ENCODE data around the gene MKNK1. TPM values are rescaled to one million over a fixed set of nuclear protein-coding genes. Genes with fewer than 3 reads are reported as not detected.

Gene MKNK1
- polyA plus RNA-seq, 2 donors: 19.4 to 29.9 TPM

- Histone ChIP-seq H3K27ac (ENCODE audit: low read depth in 2 of 2, low read length in 1 of 2) (no peak overlapping the region), H3K4me3 (ENCODE audit: low read depth in 1 of 2, low read length in 2 of 2) (no peak overlapping the region), H3K36me3 (ENCODE audit: control insufficient read depth in 2 of 2, insufficient read depth in 2 of 2, low read length in 1 of 2) (no peaks in the 10 kb centered on the region), H3K27me3 (ENCODE audit: control insufficient read depth in 1 of 2, insufficient read depth in 2 of 2, low read length in 2 of 2) (no peaks in the 10 kb centered on the region), H3K9me3 (ENCODE audit: control insufficient read depth in 2 of 2, insufficient read depth in 1 of 2, low read depth in 1 of 2, low read length in 1 of 2) (no peaks in the 10 kb centered on the region), H3K4me1 (ENCODE audit: control insufficient read depth in 2 of 2, insufficient read depth in 2 of 2, low read length in 1 of 2) (peaks cover 0 to 3% of the 10 kb centered on the region in 2 donors)
- WGBS, 2 donors: 69 to 73% methylated on average over 5 of the region's 5 CpGs
These were observed 90.5 kb downstream of the MKNK1 start for GRCh38 chr1:46513536-46513935.

GRCh38 chr1:46512792-46513190, 91.3 kb downstream of the MKNK1 start:
- Histone ChIP-seq H3K36me3 (ENCODE audit: control insufficient read depth in 2 of 2, insufficient read depth in 2 of 2, low read length in 1 of 2) (no peaks in the 10 kb centered on the region), H3K4me1 (ENCODE audit: control insufficient read depth in 2 of 2, insufficient read depth in 2 of 2, low read length in 1 of 2) (peaks cover 0 to 3% of the 10 kb centered on the region in 2 donors), H3K9me3 (ENCODE audit: control insufficient read depth in 2 of 2, insufficient read depth in 1 of 2, low read depth in 1 of 2, low read length in 1 of 2) (no peaks in the 10 kb centered on the region), H3K27ac (ENCODE audit: low read depth in 2 of 2, low read length in 1 of 2) (no peak overlapping the region), H3K4me3 (ENCODE audit: low read depth in 1 of 2, low read length in 2 of 2) (no peak overlapping the region), H3K27me3 (ENCODE audit: control insufficient read depth in 1 of 2, insufficient read depth in 2 of 2, low read length in 2 of 2) (no peaks in the 10 kb centered on the region)
- WGBS, 2 donors: 64 to 73% methylated on average over 6 of the region's 6 CpGs

GRCh38 chr1:46512135-46512791, 91.8 kb downstream of the MKNK1 start:
- H3K27me3 ChIP-seq (ENCODE audit: control insufficient read depth in 1 of 2, insufficient read depth in 2 of 2, low read length in 2 of 2): no peaks in the 10 kb centered on the region
- no peaks in the 10 kb centered on the region for H3K36me3 ChIP-seq (ENCODE audit: control insufficient read depth in 2 of 2, insufficient read depth in 2 of 2, low read length in 1 of 2)
- peaks cover 0 to 2% of the 10 kb centered on the region in 2 donors for H3K4me1 ChIP-seq (ENCODE audit: control insufficient read depth in 2 of 2, insufficient read depth in 2 of 2, low read length in 1 of 2)
- H3K9me3 ChIP-seq (ENCODE audit: control insufficient read depth in 2 of 2, insufficient read depth in 1 of 2, low read depth in 1 of 2, low read length in 1 of 2): no peaks in the 10 kb centered on the region
- 87% methylated on average over 23 of the region's 23 CpGs for WGBS, 2 donors
- no peak overlapping the region for H3K27ac ChIP-seq (ENCODE audit: low read depth in 2 of 2, low read length in 1 of 2)
- H3K4me3 ChIP-seq (ENCODE audit: low read depth in 1 of 2, low read length in 2 of 2): no peak overlapping the region

GRCh38 chr1:46510998-46511365, 93.1 kb downstream of the MKNK1 start:
- Histone ChIP-seq H3K9me3 (ENCODE audit: control insufficient read depth in 2 of 2, insufficient read depth in 1 of 2, low read depth in 1 of 2, low read length in 1 of 2) (no peaks in the 10 kb centered on the region), H3K36me3 (ENCODE audit: control insufficient read depth in 2 of 2, insufficient read depth in 2 of 2, low read length in 1 of 2) (no peaks in the 10 kb centered on the region), H3K4me1 (ENCODE audit: control insufficient read depth in 2 of 2, insufficient read depth in 2 of 2, low read length in 1 of 2) (no peaks in the 10 kb centered on the region), H3K27me3 (ENCODE audit: control insufficient read depth in 1 of 2, insufficient read depth in 2 of 2, low read length in 2 of 2) (no peaks in the 10 kb centered on the region), H3K4me3 (ENCODE audit: low read depth in 1 of 2, low read length in 2 of 2) (no peak overlapping the region), H3K27ac (ENCODE audit: low read depth in 2 of 2, low read length in 1 of 2) (no peak overlapping the region)
- 70 to 79% methylated on average over 8 of the region's 8 CpGs for WGBS, 2 donors

- Histone ChIP-seq H3K9me3 (ENCODE audit: control insufficient read depth in 2 of 2, insufficient read depth in 1 of 2, low read depth in 1 of 2, low read length in 1 of 2) (no peaks in the 10 kb centered on the region), H3K36me3 (ENCODE audit: control insufficient read depth in 2 of 2, insufficient read depth in 2 of 2, low read length in 1 of 2) (no peaks in the 10 kb centered on the region), H3K4me3 (ENCODE audit: low read depth in 1 of 2, low read length in 2 of 2) (no peak overlapping the region), H3K27ac (ENCODE audit: low read depth in 2 of 2, low read length in 1 of 2) (no peak overlapping the region), H3K27me3 (ENCODE audit: control insufficient read depth in 1 of 2, insufficient read depth in 2 of 2, low read length in 2 of 2) (no peaks in the 10 kb centered on the region), H3K4me1 (ENCODE audit: control insufficient read depth in 2 of 2, insufficient read depth in 2 of 2, low read length in 1 of 2) (no peaks in the 10 kb centered on the region)
- WGBS, 2 donors: 93 to 95% methylated on average over 18 to 19 of the region's 19 CpGs
These were observed 93.6 kb downstream of the MKNK1 start for GRCh38 chr1:46510341-46510997.

- Histone ChIP-seq H3K36me3 (ENCODE audit: control insufficient read depth in 2 of 2, insufficient read depth in 2 of 2, low read length in 1 of 2) (no peaks in the 10 kb centered on the region), H3K4me1 (ENCODE audit: control insufficient read depth in 2 of 2, insufficient read depth in 2 of 2, low read length in 1 of 2) (no peaks in the 10 kb centered on the region), H3K27ac (ENCODE audit: low read depth in 2 of 2, low read length in 1 of 2) (no peak overlapping the region), H3K4me3 (ENCODE audit: low read depth in 1 of 2, low read length in 2 of 2) (no peak overlapping the region), H3K9me3 (ENCODE audit: control insufficient read depth in 2 of 2, insufficient read depth in 1 of 2, low read depth in 1 of 2, low read length in 1 of 2) (no peaks in the 10 kb centered on the region), H3K27me3 (ENCODE audit: control insufficient read depth in 1 of 2, insufficient read depth in 2 of 2, low read length in 2 of 2) (no peaks in the 10 kb centered on the region)
- 74 to 75% methylated on average over 4 to 5 of the region's 5 CpGs for WGBS, 2 donors
These were observed 95.3 kb downstream of the MKNK1 start for GRCh38 chr1:46508757-46509156.

Other genes with a start within 250 kb of the MKNK1 start
- gene FAAH, start 210.0 kb downstream of the MKNK1 start, polyA plus RNA-seq: 10 to 100 TPM; 12.1 to 33.2 TPM
- gene DMBX1, start 114.4 kb downstream of the MKNK1 start, polyA plus RNA-seq: under 1 TPM in 1 of 2 donors, not detected in 1; 0.01 TPM
- not detected for gene KNCN, start 52.6 kb downstream of the MKNK1 start, polyA plus RNA-seq
- gene MOB3C, start 12.5 kb upstream of the MKNK1 start, polyA plus RNA-seq: 1 to 10 TPM; 6.9 to 7.5 TPM
- 10 to 100 TPM; 25.3 to 34.9 TPM for gene ATPAF1, start 64.1 kb upstream of the MKNK1 start, polyA plus RNA-seq
- gene TEX38, start 67.6 kb upstream of the MKNK1 start, polyA plus RNA-seq: not detected
- 10 to 100 TPM; 19.3 to 27.8 TPM for gene EFCAB14, start 114.8 kb upstream of the MKNK1 start, polyA plus RNA-seq
- gene CYP4B1, start 194.8 kb upstream of the MKNK1 start, polyA plus RNA-seq: 10 to 100 TPM; 40.4 to 64.5 TPM

Measured in esophagus (tissue), 2 donors.